Hypothalamus (tissue), 51 donors: ENCODE data around the gene TEPSIN.
"Not testable (repeated sequence)": the region's sequence is repeated elsewhere in the genome, so short reads cannot be mapped to it uniquely, and the experiment has no call there.

Source experiments
- DNase-seq, 51 donors: peaks; one replicate each; lab custom pipeline; 2025; lab: John Stamatoyannopoulos, UW

The TEPSIN gene

GRCh38 chr17:81237591-81238489, 1.0 kb downstream of the TEPSIN start:
- no peak for DNase-seq

- no peak for DNase-seq
Observed at GRCh38 chr17:81236784-81237183, 2.1 kb downstream of the TEPSIN start.

- DNase-seq: no peak
Observed at GRCh38 chr17:81235822-81236740, 2.8 kb downstream of the TEPSIN start.

- no peak for DNase-seq
Observed at GRCh38 chr17:81234940-81235821, 3.7 kb downstream of the TEPSIN start.

GRCh38 chr17:81234506-81234855, 4.4 kb downstream of the TEPSIN start:
- DNase-seq: no peak

- DNase-seq: no peak
Observed at GRCh38 chr17:81233811-81234505, 4.9 kb downstream of the TEPSIN start.

GRCh38 chr17:81233316-81233715, 5.5 kb downstream of the TEPSIN start:
- DNase-seq: no peak

GRCh38 chr17:81232616-81233241, 6.1 kb downstream of the TEPSIN start:
- no peak for DNase-seq

GRCh38 chr17:81231766-81232581, 6.9 kb downstream of the TEPSIN start:
- no peak for DNase-seq

GRCh38 chr17:81231121-81231645, 7.7 kb downstream of the TEPSIN start:
- DNase-seq: no peak

GRCh38 chr17:81230043-81230820, 8.6 kb downstream of the TEPSIN start:
- DNase-seq: no peak

- no peak for DNase-seq
Observed at GRCh38 chr17:81229666-81229920, 9.3 kb downstream of the TEPSIN start.

- no peak for DNase-seq
Observed at GRCh38 chr17:81228834-81229665, 9.8 kb downstream of the TEPSIN start.

GRCh38 chr17:81228420-81228819, 10.4 kb downstream of the TEPSIN start:
- peak in 3 of 51 donors; percentile 16 to 19 (median 18) for DNase-seq

- not testable (repeated sequence) for DNase-seq
Observed at GRCh38 chr17:81227630-81228029, 11.2 kb downstream of the TEPSIN start.

- peak in 1 of 51 donors; percentile 6 for DNase-seq
Observed at GRCh38 chr17:81223762-81224130, 15.1 kb downstream of the TEPSIN start.
